K562 (cell line): Measurements from ENCODE around the gene HMGCL. TPM values are rescaled to one million over a fixed set of nuclear protein-coding genes. Genes with fewer than 3 reads are reported as not detected.
A peak's percentile ranks its signal among the peaks of the same experiment; 100 is the strongest.

Experiments
- ATAC-seq: fragments of 200-7000 bp; cut with Tn5 transposase; 3 replicates; pipeline ENCODE4 v1.9.1; 2020; ENCODE audit warnings: moderate library complexity
- BruUV-seq: library from RNA; stranded (reverse); fragments of 400-500 nt; replicated peaks from 2 replicates; lab custom pipeline; 2021; lab: Mats Ljungman, UMichigan
- CTCF ChIA-PET: fragments of 300-600 bp; formaldehyde crosslinking; extraction: SDS; loops from one replicate; lab custom pipeline; 2021; ENCODE audit warnings: low intra/inter-chr PET ratio; lab: Yijun Ruan, JAX
- POLR2A ChIA-PET: fragments of 300-600, 350-650 bp; sonication (Branson Sonifier 250); formaldehyde crosslinking; extraction: SDS; loops from one replicate; lab custom pipeline; 2021; ENCODE audit warnings: antibody characterized with exemption, inconsistent platforms; lab: Yijun Ruan, JAX
- DNase-seq, 4 experiments: peaks; one replicate each; pipeline versions ENCODE4 v3.0.0 to v3.0.0-alpha.2; 2011 to 2018; ENCODE audit warnings: low spot score in 3 of 4, mixed read lengths in 3 of 4; ENCODE audit errors: extremely low read depth in 1 of 4
- FAIRE-seq: peaks from 2 replicates; lab custom pipeline; 2011; peaks lifted over from hg19 to GRCh38; lab: Jason Lieb, UNC
- H2AFZ ChIP-seq: 2 replicates; pipeline ENCODE4 v1.6.0; 2011; ENCODE audit warnings: low read depth, low read length, control low read depth, inconsistent platforms
- H3K27ac ChIP-seq: fragments of 200-600 bp; 3 replicates; pipeline ENCODE4 v1.8.0; 2011; ENCODE audit warnings: low read depth, mild to moderate bottlenecking, control low read depth, inconsistent platforms, low read length, moderate library complexity, mixed read lengths; ENCODE audit errors: extremely low read depth
- H3K27me3 ChIP-seq, 2 experiments: fragments of 300-600 bp in 1 of 2; 2 replicates in 1 of 2; 3 replicates in 1 of 2; pipeline versions ENCODE4 v1.6.0 to v1.8.0; 2011; ENCODE audit warnings: inconsistent platforms in 2 of 2, low read length in 2 of 2, mild to moderate bottlenecking in 1 of 2, mixed read lengths in 1 of 2, moderate library complexity in 1 of 2; ENCODE audit not compliant: control insufficient read depth in 2 of 2, insufficient read depth in 2 of 2
- H3K36me3 ChIP-seq: fragments of 300-600 bp; 3 replicates; pipeline ENCODE4 v1.8.0; 2011; ENCODE audit warnings: mild to moderate bottlenecking, low read length, inconsistent platforms; ENCODE audit not compliant: control insufficient read depth, insufficient read depth
- H3K4me1 ChIP-seq, 2 experiments: fragments of 200-600 bp in 1 of 2; replicated peaks in 1 of 2; 2 replicates in 1 of 2; 3 replicates in 1 of 2; pipeline versions ENCODE4 v1.5.1 to v1.8.0; 2011; ENCODE audit warnings: inconsistent platforms in 2 of 2, low read length in 2 of 2, mild to moderate bottlenecking in 1 of 2, mixed read lengths in 1 of 2, moderate library complexity in 1 of 2; ENCODE audit not compliant: control insufficient read depth in 2 of 2, insufficient read depth in 2 of 2
- H3K4me2 ChIP-seq: 2 replicates; pipeline ENCODE4 v1.6.1; 2011; ENCODE audit warnings: low read length, control low read depth, inconsistent platforms, mixed read lengths; ENCODE audit not compliant: insufficient read depth
- H3K4me3 ChIP-seq: fragments of 200-600 bp; sonication (generic), shearing (Covaris generic); 2 replicates; pipeline ENCODE4 v1.5.1; 2016; ENCODE audit warnings: control low read depth, inconsistent platforms
- H3K79me2 ChIP-seq: fragments of 200-600 bp; 3 replicates; pipeline ENCODE4 v1.8.0; 2011; ENCODE audit warnings: low read length, inconsistent platforms; ENCODE audit not compliant: control insufficient read depth, insufficient read depth
- H3K9ac ChIP-seq, 2 experiments: 2 replicates each; pipeline versions ENCODE4 v1.6.0 to v1.6.1; 2011; ENCODE audit warnings: low read depth in 2 of 2, low read length in 2 of 2, control low read depth in 1 of 2, inconsistent platforms in 1 of 2, mild to moderate bottlenecking in 1 of 2, mixed read lengths in 1 of 2; ENCODE audit not compliant: insufficient read depth in 1 of 2
- H3K9me1 ChIP-seq: one replicate; pipeline ENCODE4 v1.6.0; 2011; ENCODE audit warnings: inconsistent platforms, mild to moderate bottlenecking, low read length, moderate library complexity; ENCODE audit not compliant: control insufficient read depth, insufficient read depth
- H3K9me3 ChIP-seq: replicated peaks from 2 replicates; pipeline ENCODE4 v1.5.1; 2011; ENCODE audit warnings: low read depth, low read length, inconsistent platforms; ENCODE audit not compliant: control insufficient read depth, insufficient read depth
- H4K20me1 ChIP-seq: replicated peaks from 2 replicates; pipeline ENCODE4 v1.6.1; 2011; ENCODE audit warnings: low read length, inconsistent platforms, mixed read lengths; ENCODE audit not compliant: control insufficient read depth, insufficient read depth
- CXXC5 ChIP-seq: fragments of 250-450 bp; sonication (Bioruptor Pico); IDR thresholded peaks from 2 replicates; pipeline ENCODE4 v1.8.0; 2022; ENCODE audit warnings: inconsistent platforms, mild to moderate bottlenecking, moderate library complexity
- DPF2 ChIP-seq: fragments of 450-650 bp; IDR thresholded peaks from 2 replicates; pipeline ENCODE4 v1.6.1; 2016
- EP400 ChIP-seq: fragments of 450-650 bp; IDR thresholded peaks from 2 replicates; pipeline ENCODE4 v1.6.1; 2017; ENCODE audit warnings: antibody characterized with exemption, mild to moderate bottlenecking, moderate library complexity
- FOSL1 ChIP-seq: fragments of 200-800 bp; sonication (Bioruptor generic); conservative IDR thresholded peaks from 2 replicates; pipeline ENCODE4 v1.6.1; 2016; ENCODE audit warnings: missing genetic modification characterization, missing compliant biosample characterization
- HCFC1 ChIP-seq: IDR thresholded peaks from 2 replicates; pipeline ENCODE4 v1.6.1; 2012; ENCODE audit warnings: low read depth, low read length, improper control_type of control experiment
- JUND ChIP-seq, 2 experiments: IDR thresholded peaks; 2 replicates in 1 of 2; 3 replicates in 1 of 2; pipeline ENCODE4 v1.6.1; 2011; ENCODE audit warnings: borderline replicate concordance in 2 of 2, low read depth in 2 of 2, low read length in 2 of 2, improper control_type of control experiment in 1 of 2, missing biosample characterization in 1 of 2, missing genetic modification characterization in 1 of 2, missing genetic modification reagents in 1 of 2
- LEF1 ChIP-seq: fragments of 450-650 bp; IDR thresholded peaks from 2 replicates; pipeline ENCODE4 v1.6.1; 2016; ENCODE audit warnings: mild to moderate bottlenecking
- MEIS2 ChIP-seq: fragments of 450-650 bp; IDR thresholded peaks from 2 replicates; pipeline ENCODE4 v1.6.1; 2014; ENCODE audit warnings: mild to moderate bottlenecking; ENCODE audit not compliant: partially characterized antibody
- POLR2AphosphoS2 ChIP-seq: IDR thresholded peaks from 2 replicates; pipeline ENCODE4 v1.6.1; 2012; ENCODE audit warnings: low read length, improper control_type of control experiment
- SFPQ ChIP-seq: fragments of 200-400 bp; formaldehyde crosslinking; IDR thresholded peaks from 2 replicates; pipeline ENCODE4 v1.6.1; 2017; ENCODE audit warnings: mild to moderate bottlenecking, low read depth, low read length, moderate library complexity
- SMARCA4 ChIP-seq: fragments of 450-650 bp; IDR thresholded peaks from 2 replicates; pipeline ENCODE4 v1.6.1; 2016
- SREBF2 ChIP-seq: sonication (generic); formaldehyde crosslinking; IDR thresholded peaks from 2 replicates; pipeline ENCODE4 v1.4.0; 2020; ENCODE audit warnings: mild to moderate bottlenecking, missing genetic modification reagents
- TAF9B ChIP-seq: fragments of 450-650 bp; IDR thresholded peaks from 2 replicates; pipeline ENCODE4 v1.6.1; 2018; ENCODE audit warnings: mild to moderate bottlenecking; ENCODE audit not compliant: partially characterized antibody
- ZBTB7A ChIP-seq: IDR thresholded peaks from 2 replicates; pipeline ENCODE4 v1.6.1; 2011; ENCODE audit warnings: low read depth, mild to moderate bottlenecking, low read length, moderate library complexity, borderline replicate concordance; ENCODE audit not compliant: control insufficient read depth
- ZFP1 ChIP-seq: fragments of 450-650 bp; formaldehyde crosslinking; IDR thresholded peaks from 2 replicates; pipeline ENCODE4 v1.4.0; 2020; ENCODE audit warnings: mild to moderate bottlenecking, mixed read lengths
- ZNF263 ChIP-seq: sonication (generic); formaldehyde crosslinking; IDR thresholded peaks from 2 replicates; pipeline ENCODE4 v1.8.0; 2022; ENCODE audit warnings: mild to moderate bottlenecking, missing genetic modification reagents, borderline replicate concordance
- ZNF280B ChIP-seq: fragments of 250-450 bp; sonication (Bioruptor Pico); IDR thresholded peaks from 2 replicates; pipeline ENCODE4 v1.5.1; 2021; ENCODE audit warnings: mild to moderate bottlenecking
- ZNF57 ChIP-seq: fragments of 450-650 bp; formaldehyde crosslinking; IDR thresholded peaks from 2 replicates; pipeline ENCODE4 v1.4.0; 2020; ENCODE audit warnings: mild to moderate bottlenecking, moderate library complexity
- ZNF740 ChIP-seq, 3 experiments: fragments of 200-800 bp in 1 of 3; sonication (Bioruptor generic) in 1 of 3; sonication (generic) in 1 of 3; formaldehyde crosslinking in 1 of 3; IDR thresholded peaks; 2 replicates each; pipeline versions ENCODE4 v1.6.1 to v1.8.0; 2016 to 2022; ENCODE audit warnings: mild to moderate bottlenecking in 2 of 3, missing compliant biosample characterization in 2 of 3, missing genetic modification characterization in 2 of 3, missing genetic modification reagents in 1 of 3
- WGBS: fragments of 100-300 bp; shearing (Covaris generic); methylation state at CpG from one replicate; pipeline ENCODE4 v1.1.6; 2016; ENCODE audit warnings: low coverage, mixed read lengths; ENCODE audit not compliant: insufficient coverage; ENCODE audit errors: missing lambda C conversion rate; 5-methylcytosine and 5-hydroxymethylcytosine counted together
- in situ Hi-C: fragments of 300-500 bp; cut with MboI; formaldehyde crosslinking; loops from 4 replicates; pipeline ENCODE4 v1.15.0; 2018; ENCODE audit warnings: inconsistent platforms, mixed read lengths
- intact Hi-C: fragments of 100-400 bp; cut with micrococcal nuclease; formaldehyde crosslinking; loops from 2 replicates; pipeline ENCODE4 v1.14.2; 2022
- polyA plus RNA-seq, 8 experiments: library from polyadenylated mRNA; depleted of rRNA in 4 of 8; stranded (reverse) in 5 of 8; unstranded in 3 of 8; fragments of >200 nt; fragmentation: Nextera tagmentation in 2 of 8; fragmentation: Illumina TruSeq in 1 of 8; extraction: Ambion mirVana in 2 of 8; extraction: Trizol in 1 of 8; gene quantifications; 2 replicates each; pipeline versions ENCODE4 v1.2.1 to v1.2.3, GENCODE V29; 2011 to 2014; ENCODE audit warnings: inconsistent platforms in 1 of 8, missing spikeins in 1 of 8
- total RNA-seq, 7 experiments: library from RNA; depleted of rRNA in 6 of 7; stranded (reverse); fragments of >200 nt in 6 of 7; fragmentation: Illumina TruSeq in 2 of 7; extraction: Trizol in 2 of 7; gene quantifications; 2 replicates each; pipeline versions ENCODE4 v1.2.1 to v1.2.3, GENCODE V29; 2011 to 2021; ENCODE audit warnings: low replicate concordance in 1 of 7

HMGCL gene
- total and polyA plus RNA-seq, 9 of the 15 experiments (the other 6 are each of a cell fraction or from before 2014, with no cell fraction given), result 18.0 to 82.2 (median 24.2) TPM

GRCh38 chr1:23799255-23799569 lies 26.0 kb downstream of the HMGCL start:
- ChIA-PET POLR2A (interaction anchor here (0.5 to 6.8 kb wide), 9 partner anchors 8 to 158 kb away, joined by 3 to 71 read pairs (median 4); partner anchors contain the start of genes LYPLA2 and PITHD1), CTCF (no interaction called here)
- Histone ChIP-seq H3K27me3 (no peaks in the 10 kb centered on the region), H3K36me3 (peaks cover 49% of the 10 kb centered on the region; the same call in 2 of the 3 replicates), H3K9me1 (peaks cover 5% of the 10 kb centered on the region), H3K79me2 (peaks cover 24% of the 10 kb centered on the region), H3K9ac (peak overlapping the region; percentile 93 to 98), H3K4me1 (peaks cover 21 to 52% of the 10 kb centered on the region in 2 experiments), H3K4me3 (peak overlapping the region; percentile 80), H2AFZ (peak overlapping the region; percentile 77; the same call in 1 of the 2 replicates), H3K4me2 (peak overlapping the region; percentile 96), H3K9me3 (no peaks in the 10 kb centered on the region), H3K27ac (peak overlapping the region; percentile 74), H4K20me1 (no peaks in the 10 kb centered on the region)
- no TSS peak for BruUV-seq
- DNase-seq (no peak), ATAC-seq (no peak), FAIRE-seq (peak; percentile 86)
- in situ Hi-C loops (no loop called here), intact Hi-C loops (no loop called here)
- WGBS, result 32% methylated on average over 7 of the region's 7 CpGs
- TF ChIP-seq POLR2AphosphoS2 (no peak), SMARCA4 (0 out of 2 replicates have a peak, but pooled peaks have one; percentile 10), SFPQ (no peak), ZBTB7A (0 out of 2 replicates have a peak, but pooled peaks have one; percentile 69), SREBF2 (CRISPR knock-in tag) (no peak), ZNF740 (CRISPR knock-in tag; IDR thresholded peaks at IDR 0.05) (0 out of 2 replicates have a peak, but pooled peaks have one; percentile 32), ZNF740 (tag; IDR thresholded peaks at IDR 0.05) (no peak), ZNF280B (CRISPR knock-in tag) (no peak), JUND (IDR thresholded peaks at IDR 0.05; ENCODE audit: borderline replicate concordance, low read depth, low read length) (no peak; the same call in 1 of the 2 replicates), JUND (tag; IDR thresholded peaks at IDR 0.05; ENCODE audit: borderline replicate concordance, low read depth, low read length) (no peak), ZFP1 (no peak), CXXC5 (CRISPR knock-in tag) (no peak), MEIS2 (no peak), EP400 (no peak), FOSL1 (tag) (peak; percentile 88; the same call in 1 of the 2 replicates), TAF9B (no peak), DPF2 (peak; percentile 63; the same call in 1 of the 2 replicates), ZNF57 (CRISPR knock-in tag) (no peak), ZNF263 (CRISPR knock-in tag) (peak; percentile 32; the same call in 1 of the 2 replicates), HCFC1 (no peak), LEF1 (no peak)
